Stimulated activated CD8-positive, alpha-beta memory T cell treated with anti-CD3 and anti-CD28 coated beads, Interleukin-4, amount 100 ng/mL, for 1 hour (primary cell): ENCODE data around the gene NTNG1.

Experiments
- DNase-seq, 2 donors: peaks; one replicate each; pipeline ENCODE4 v3.0.0-alpha.2; 2020; ENCODE audit warnings: low read depth in 2 of 2, low spot score in 1 of 2

Gene NTNG1

GRCh38 chr1:107443860-107444259, 303.0 kb downstream of the NTNG1 start:
- DNase-seq, result no peak

- DNase-seq, result no peak
Observed at GRCh38 chr1:107444302-107444701, 303.5 kb downstream of the NTNG1 start.

- DNase-seq, result no peak
Observed at GRCh38 chr1:107449326-107449725, 308.5 kb downstream of the NTNG1 start.

GRCh38 chr1:107450899-107451664, 310.2 kb downstream of the NTNG1 start:
- DNase-seq, result no peak

- DNase-seq, result no peak
Observed at GRCh38 chr1:107451715-107452114, 310.9 kb downstream of the NTNG1 start.

GRCh38 chr1:107454791-107455190, 314.0 kb downstream of the NTNG1 start:
- no peak for DNase-seq

GRCh38 chr1:107457989-107458388, 317.1 kb downstream of the NTNG1 start:
- DNase-seq, result no peak

GRCh38 chr1:107459204-107459904, 318.5 kb downstream of the NTNG1 start:
- no peak for DNase-seq

GRCh38 chr1:107460035-107460434, 319.2 kb downstream of the NTNG1 start:
- DNase-seq, result no peak

GRCh38 chr1:107464827-107465226, 324.0 kb downstream of the NTNG1 start:
- no peak for DNase-seq

- no peak for DNase-seq
Observed at GRCh38 chr1:107467286-107467685, 326.4 kb downstream of the NTNG1 start.

GRCh38 chr1:107467811-107468210, 327.0 kb downstream of the NTNG1 start:
- no peak for DNase-seq

- no peak for DNase-seq
Observed at GRCh38 chr1:107473065-107473464, 332.2 kb downstream of the NTNG1 start.

GRCh38 chr1:107474877-107475612, 334.2 kb downstream of the NTNG1 start:
- no peak for DNase-seq

- DNase-seq, result no peak
Observed at GRCh38 chr1:107477233-107477632, 336.4 kb downstream of the NTNG1 start.

- no peak for DNase-seq
Observed at GRCh38 chr1:107479865-107480350, 339.1 kb downstream of the NTNG1 start.

GRCh38 chr1:107480548-107481415, 339.9 kb downstream of the NTNG1 start:
- no peak for DNase-seq

- DNase-seq, result no peak
Observed at GRCh38 chr1:107481756-107482384, 341.0 kb downstream of the NTNG1 start.

- no peak for DNase-seq
Observed at GRCh38 chr1:107483949-107484348, 343.1 kb downstream of the NTNG1 start.

GRCh38 chr1:107486349-107486748, 345.5 kb downstream of the NTNG1 start:
- no peak for DNase-seq
